Retina (tissue), 1 donor: ENCODE measurements around the gene NEK9.
"Not testable (repeated sequence)": the region's sequence is repeated elsewhere in the genome, so short reads cannot be mapped to it uniquely, and the experiment has no call there.

Source experiments
- DNase-seq: peaks from one replicate; pipeline ENCODE4 v3.0.0-alpha.2; 2016

Gene NEK9

GRCh38 chr14:75098682-75099081 lies 28.2 kb downstream of the NEK9 start:
- DNase-seq: no peak

DNA sequence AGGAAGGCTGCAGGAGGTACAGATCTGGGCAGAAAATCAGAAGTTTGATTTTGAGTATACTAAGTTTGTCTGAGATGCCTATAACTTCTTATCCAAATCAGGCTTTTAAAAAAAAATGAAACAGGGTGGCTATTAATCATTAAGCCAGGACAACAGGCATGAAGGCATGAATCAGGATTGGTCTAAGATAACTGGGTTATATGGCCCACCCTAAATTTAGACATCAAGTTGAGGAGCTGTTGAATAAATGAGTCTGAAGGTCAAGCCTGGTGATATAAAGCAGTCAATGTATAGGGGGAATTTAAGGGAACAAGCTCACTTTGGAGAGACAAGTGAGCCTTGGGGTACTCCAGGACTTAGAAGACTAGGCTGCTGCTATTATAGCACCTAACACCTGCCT lies 28.6 kb downstream of the NEK9 start:
- DNase-seq: no peak

DNA sequence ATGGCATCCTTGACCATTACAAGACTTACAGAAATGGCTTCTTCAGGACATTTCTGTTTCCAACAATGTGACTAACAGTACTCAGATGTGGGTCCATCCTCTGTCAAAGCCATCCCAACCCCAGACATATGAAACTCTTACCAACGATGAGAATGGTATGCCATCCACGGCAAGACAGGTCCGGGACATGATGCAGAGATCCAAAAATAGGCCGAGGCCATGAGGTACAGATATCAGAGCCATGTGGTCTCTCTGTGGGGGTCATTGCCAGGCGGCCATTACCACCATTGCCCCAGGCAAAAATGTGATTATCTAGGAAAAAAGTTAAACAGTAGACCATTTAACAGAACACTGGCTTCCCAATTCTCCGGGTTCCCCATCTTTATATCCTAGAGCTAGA lies 29.9 kb downstream of the NEK9 start:
- DNase-seq: no peak

- DNase-seq: no peak
Observed at GRCh38 chr14:75095690-75096089, 31.2 kb downstream of the NEK9 start.

GRCh38 chr14:75094896-75095295 lies 32.0 kb downstream of the NEK9 start:
- DNase-seq: no peak

- no peak for DNase-seq
Observed at GRCh38 chr14:75092698-75093097, 34.1 kb downstream of the NEK9 start.

- DNase-seq: no peak
Observed at GRCh38 chr14:75091251-75091650, 35.6 kb downstream of the NEK9 start.

DNA sequence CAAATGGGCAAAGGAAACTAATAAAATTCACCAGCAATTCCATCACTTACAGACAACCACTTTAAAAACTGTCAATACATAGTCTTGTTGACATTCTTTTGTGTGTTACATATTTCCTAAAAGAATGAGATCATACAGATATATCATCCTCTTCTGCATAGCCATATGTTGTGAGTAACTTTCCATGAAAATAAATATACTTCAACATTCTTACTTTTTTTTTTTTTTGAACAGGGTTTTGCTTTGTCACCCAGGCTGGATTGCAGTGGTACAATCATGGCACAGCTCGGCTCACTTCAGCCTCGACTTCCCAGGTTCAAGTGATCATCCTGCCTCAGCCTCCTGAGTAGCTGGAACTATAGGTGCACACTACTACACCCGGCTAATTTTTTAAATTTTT lies 36.5 kb downstream of the NEK9 start:
- DNase-seq: no peak

- DNase-seq: peak; percentile 57
Observed at GRCh38 chr14:75088566-75089373, 38.1 kb downstream of the NEK9 start.

- no peak for DNase-seq
Observed at GRCh38 chr14:75088153-75088552, 38.7 kb downstream of the NEK9 start.

DNA sequence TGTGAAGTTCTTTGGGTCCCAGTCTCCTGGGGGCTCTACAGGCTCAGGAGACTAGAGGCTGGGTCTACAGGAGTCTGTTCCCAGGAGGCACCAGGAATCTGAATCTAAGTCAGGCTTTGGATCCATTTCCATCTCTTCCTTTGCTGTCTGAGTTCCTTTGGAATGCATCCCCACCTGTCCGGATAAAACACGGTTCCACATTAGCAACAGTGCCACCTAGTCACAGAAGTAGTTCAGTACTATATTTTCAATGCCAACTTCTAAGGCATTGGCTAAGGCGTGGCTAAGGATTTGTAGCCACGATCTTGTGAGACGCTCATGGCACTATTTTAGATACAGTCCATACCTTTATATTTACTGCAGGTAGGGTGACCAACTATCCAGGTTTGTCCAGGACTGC lies 42.3 kb downstream of the NEK9 start:
- DNase-seq: no peak

DNA sequence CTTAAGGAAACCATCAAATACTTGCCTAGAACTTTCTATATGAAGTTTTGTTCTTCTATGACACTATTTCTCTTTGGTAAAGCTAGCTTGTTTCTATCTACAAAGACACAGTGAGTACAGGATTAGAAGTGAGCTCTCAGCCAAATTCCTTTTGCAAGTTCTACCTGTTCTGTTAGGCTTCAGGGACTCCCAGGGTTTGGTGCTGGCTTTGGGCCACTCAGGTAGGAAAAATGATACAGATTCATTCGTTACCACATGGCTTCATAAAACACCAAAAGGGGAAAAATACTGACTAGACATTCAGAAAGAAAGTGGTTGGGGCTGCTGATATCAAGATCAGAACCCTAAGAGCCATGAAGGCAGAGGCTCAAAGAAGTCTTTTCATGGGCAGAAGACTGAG lies 43.6 kb downstream of the NEK9 start:
- DNase-seq: no peak

DNA sequence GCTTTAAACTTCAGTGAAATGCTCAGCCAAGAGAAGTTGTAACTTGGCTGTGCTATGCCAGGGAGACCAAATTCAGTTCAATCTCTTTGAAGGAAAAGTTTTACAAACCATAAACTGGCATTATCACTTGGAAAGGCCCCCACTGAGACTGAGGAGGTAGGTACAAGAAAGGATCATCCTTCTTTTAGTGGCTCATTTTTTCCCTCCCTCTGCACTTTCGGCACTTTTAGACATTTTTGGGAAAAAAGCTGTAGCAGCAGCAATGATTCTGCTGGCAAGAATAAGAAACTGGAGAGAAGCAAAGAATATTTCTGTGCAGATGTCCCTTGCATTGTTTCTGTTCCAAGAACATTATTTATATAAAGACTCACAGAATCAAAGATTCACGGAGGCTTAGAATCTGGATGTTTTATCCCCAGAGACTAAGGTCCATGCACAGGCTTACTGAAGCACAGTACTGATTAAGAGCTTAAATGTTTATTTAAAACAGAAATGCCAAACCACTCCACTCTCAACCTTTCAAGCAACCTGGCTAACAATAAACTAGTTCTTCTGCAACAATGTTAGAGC lies 45.1 kb downstream of the NEK9 start:
- DNase-seq: no peak

DNA sequence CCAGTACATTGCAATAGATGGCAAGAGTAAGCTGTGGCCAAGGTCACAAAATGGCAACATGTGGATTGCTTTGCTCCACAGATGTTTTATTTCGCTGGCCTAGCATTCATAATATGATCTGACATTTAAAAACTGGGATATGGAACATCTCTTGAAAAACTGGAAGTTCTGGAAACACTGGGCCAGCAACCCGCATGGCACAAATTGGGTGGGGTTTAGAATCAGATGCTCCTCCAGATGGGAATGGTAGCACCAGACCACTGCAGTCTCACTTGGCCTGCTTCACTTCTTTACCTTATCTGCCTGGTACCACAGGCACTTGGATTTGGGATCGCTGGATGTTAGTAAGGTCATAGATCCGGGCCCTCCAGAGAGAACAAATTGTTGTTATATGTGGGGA lies 47.3 kb downstream of the NEK9 start:
- no peak for DNase-seq

GRCh38 chr14:75077794-75078193 lies 49.1 kb downstream of the NEK9 start:
- no peak for DNase-seq

DNA sequence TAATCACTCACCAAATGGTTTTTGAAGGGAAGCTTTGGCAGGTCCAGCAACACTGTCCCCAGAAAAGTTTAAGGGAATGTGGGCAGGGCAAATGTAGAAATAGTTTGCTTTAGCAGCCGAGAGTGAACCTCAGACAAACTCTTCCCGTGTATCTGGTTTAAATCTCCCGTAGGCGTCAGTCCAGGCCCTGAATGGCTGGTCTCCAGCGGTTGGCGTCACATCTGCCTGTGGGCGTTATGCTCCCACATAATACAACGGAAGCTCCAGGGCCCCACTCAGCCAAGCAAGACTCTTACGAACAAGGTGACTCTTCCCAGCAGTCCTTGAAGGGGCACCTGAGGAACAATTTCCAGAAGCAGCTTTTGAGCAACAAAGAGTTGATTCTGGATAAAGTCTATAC lies 56.5 kb downstream of the NEK9 start:
- no peak for DNase-seq

- no peak for DNase-seq
Observed at GRCh38 chr14:75069811-75070145, 57.1 kb downstream of the NEK9 start.

DNA sequence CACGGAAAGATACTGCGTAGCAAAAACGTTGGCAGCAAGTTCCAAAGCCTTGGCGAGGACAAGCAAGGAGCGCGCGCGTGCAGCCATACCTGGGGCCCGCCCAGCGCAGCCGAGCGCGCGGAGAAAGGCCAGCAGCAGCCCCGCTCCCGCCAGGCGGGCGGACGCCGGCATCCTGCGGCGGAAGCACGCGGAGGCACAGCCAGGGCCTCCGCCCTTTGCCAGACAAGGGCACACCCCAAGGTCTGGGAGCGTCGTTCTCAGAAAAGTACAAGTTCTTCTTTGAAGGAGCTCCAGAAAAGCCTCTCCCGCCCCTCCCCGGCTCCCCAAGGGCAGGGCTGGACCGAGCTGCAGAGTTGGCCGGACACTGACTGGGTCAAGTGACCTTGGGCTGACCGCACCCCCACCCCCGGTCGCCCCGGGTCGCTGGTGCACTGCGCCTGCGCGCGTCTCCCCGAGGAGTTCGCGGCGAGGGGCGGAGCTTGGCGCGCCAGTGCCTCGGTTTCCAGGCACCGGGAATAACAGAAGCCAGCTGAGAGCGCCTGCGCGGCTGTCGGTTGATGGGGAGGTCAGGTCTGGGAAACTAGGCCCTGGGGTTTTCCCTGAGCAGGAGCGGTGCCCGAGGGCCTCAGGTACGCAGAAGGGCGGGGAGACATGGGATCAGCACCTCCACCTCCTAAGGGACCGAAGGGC lies 57.6 kb downstream of the NEK9 start, which contains the start of gene ZC2HC1C:
TSS of gene ZC2HC1C (plus strand) at position 521 of the 690 bp plus-strand sequence. CDS start 933 bp downstream, outside the sequence.
- DNase-seq: peak; percentile 96

- DNase-seq: peak; percentile 34
Observed at GRCh38 chr14:75068294-75069120, 58.3 kb downstream of the NEK9 start.

DNA sequence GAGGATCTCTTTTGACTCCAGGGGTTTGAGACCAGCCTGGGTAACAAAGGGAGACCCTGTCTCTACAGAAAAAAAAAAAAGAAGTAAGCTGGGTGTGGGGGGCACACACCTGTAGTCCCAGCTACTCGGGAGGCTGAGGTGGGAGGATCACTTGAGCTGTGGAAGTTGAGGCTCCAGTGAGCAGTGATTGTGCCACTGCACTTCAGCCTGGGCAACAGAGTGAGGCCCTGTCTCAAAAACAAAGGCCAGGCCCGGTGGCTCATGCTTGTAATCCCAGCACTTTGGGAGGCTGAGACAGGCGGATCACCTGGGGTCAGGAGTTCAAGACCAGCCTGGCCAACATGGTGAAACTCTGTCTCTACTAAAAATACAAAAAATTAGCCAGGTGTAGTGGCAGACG lies 59.1 kb downstream of the NEK9 start:
- not testable (repeated sequence) for DNase-seq

DNA sequence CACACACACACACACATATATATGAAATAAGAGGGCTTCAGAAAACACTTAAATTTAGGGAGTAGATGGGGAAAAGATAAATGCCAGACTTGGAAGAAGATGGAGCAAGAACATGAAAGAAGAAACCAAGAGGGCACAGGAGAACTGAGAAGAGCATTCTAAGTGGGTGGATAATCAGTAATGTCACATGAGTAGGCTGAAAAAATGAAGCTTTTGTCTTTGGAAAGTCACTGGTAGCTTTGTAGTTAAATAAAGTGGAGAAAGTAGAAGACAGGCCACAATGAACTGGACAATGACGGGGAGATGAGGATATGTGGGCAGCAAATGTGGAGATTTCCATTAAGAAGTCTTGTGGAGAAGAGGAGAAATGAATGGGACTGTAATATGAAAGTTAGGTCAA lies 59.6 kb downstream of the NEK9 start:
- no peak for DNase-seq

DNA sequence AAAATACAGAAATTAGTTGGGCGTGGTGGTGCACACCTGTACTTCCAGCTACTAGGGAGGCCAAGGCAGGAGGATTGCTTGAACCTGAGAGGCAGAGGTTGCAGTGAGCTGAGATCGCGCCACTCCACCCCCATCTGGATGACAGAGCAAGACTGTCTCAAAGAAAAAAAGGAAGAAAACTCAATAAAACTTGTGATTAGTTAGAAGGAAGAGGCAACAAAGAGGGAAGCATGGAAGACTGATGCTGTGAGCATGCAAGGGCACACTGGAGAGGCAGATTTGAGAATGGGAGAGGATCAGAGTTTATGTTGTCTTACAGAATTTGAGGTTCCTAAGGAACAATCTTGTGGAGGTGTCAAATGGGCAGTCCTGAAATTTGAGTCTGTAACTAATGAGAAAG lies 60.2 kb downstream of the NEK9 start:
- no peak for DNase-seq

GRCh38 chr14:75064205-75064567 lies 62.7 kb downstream of the NEK9 start:
- DNase-seq: no peak
